HG03045 (cell line): ENCODE data around the gene SKIL.

Experiments
- ATAC-seq: cut with Tn5 transposase; IDR thresholded peaks from one replicate; pipeline ENCODE4 v1.9.1; 2021; ENCODE audit warnings: mild to moderate bottlenecking, moderate library complexity; ENCODE audit not compliant: unreplicated experiment

Gene SKIL

DNA sequence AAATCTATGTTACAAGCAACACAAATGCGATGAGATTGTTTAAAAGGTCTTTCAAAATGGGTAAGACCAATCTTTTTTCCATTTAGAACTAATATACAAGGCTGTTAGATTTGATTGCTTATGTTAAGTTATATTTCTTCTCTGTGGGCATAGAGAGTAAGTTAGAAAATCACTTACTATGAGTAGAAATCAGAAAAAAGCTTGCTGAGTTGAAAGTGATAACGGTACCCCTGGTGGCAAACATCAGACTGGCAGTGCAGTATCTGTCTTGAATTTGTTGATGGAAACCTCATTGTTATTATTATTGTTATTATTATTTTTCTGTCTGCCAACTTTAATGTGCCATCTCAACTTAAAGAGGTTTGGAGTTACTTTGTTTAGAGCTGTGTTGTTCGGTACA, 73.5 kb downstream of the SKIL start:
- no peak for ATAC-seq

DNA sequence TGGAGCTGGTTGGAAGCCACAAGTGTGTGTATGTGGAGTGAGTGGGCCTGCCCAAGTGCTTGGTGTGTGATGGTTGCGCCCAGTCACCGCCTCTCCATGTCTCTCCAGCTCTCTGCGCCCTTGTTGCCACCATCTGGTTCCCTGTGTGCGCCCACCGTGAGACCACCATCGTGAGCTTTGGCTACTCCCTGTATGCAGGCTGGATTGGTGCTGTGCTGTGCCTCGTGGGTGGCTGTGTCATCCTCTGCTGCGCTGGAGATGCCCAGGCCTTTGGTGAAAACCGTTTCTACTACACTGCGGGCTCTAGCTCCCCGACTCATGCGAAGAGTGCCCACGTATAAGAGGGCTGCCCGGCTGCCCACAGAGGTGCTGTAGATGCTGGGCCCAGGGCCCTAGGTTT, 74.9 kb downstream of the SKIL start:
- no peak for ATAC-seq

DNA sequence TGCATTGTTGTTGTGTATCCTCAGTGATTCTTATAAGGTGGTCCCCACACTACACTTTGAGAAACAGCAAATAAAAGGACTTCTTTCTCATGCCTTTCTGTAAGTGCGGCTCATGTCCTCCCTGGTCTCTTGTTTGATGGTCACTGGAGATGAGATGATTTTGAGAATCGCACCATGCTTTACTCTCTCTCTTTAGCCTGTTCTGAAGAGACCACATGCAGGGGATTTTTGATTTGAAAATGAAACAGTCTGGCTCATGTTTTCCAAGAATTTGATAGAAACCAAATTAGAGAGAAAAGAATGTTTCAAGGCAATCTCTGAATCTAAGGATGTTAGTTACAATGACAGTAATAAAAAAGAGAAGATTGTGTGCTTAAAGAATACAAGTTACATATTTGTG, 79.2 kb downstream of the SKIL start:
- no peak for ATAC-seq

DNA sequence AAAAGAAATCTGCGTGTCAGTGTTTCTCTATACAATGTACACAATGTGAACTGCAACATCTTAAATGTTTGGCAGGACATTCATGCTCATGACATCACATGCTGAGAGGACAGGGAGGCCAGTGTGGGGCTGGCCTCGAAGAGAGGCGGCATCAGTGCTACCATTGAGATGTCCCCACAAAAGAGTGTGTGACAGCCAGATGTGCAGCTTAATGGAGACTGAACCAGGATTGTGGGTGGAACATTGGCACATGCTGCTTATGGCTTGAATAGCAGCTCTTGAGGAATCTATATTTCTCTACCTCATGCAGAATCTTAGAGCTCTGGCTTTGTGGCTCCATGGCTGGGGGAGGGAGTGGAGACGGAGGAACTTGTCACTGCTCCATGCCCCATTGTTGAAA, 79.7 kb downstream of the SKIL start:
- ATAC-seq, result no peak

DNA sequence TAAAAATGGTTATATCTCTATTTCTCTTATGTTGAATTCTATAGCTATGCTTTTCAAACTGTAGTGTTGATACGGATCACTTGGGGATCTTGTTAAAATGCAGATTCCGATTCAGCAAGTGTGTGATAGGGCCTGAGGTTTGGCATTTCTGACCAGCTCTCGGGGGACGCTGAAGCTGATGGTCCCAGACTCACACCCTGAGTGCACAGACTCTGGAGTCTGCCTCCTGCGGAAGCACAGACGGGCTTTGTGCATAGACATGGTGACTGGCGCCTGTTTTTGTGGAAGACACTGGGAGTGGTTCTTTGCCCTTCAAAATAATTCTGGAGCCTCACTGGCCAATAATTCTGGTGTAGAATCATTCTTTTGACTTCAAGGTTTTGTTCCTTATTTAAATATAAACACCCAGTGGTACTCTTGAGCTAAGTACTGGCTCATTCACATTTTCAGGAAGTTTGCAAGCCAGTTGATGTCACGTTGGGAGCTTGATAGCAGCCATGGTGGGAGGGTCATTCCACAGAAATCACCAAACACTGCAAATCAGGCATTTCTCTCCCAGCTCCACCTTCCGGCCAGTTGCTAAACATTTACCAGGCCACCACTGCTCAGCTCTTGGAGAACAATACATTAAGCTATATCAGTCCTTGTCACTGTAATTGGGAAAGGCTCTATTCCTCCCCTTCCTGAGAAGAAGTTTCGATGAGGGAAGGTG, 80.3 kb downstream of the SKIL start:
- no peak for ATAC-seq

DNA sequence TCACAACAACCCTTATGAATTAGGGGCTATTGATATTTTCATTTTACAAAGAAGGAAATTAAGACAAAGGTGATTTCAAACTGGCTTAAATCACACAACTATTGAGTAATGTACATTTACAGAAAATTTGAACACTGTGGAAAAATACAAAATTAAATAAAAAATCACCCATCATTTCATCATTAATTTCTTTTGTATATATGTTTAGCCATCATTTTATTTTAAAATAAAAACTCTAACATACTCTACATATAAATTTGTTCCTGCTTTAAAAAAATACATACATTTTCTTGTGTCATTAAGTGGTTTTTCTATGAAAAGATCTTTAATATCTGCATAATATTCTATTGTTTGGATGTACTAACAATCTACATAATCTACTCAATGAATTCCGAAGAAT, 81.3 kb downstream of the SKIL start:
- ATAC-seq, result no peak

DNA sequence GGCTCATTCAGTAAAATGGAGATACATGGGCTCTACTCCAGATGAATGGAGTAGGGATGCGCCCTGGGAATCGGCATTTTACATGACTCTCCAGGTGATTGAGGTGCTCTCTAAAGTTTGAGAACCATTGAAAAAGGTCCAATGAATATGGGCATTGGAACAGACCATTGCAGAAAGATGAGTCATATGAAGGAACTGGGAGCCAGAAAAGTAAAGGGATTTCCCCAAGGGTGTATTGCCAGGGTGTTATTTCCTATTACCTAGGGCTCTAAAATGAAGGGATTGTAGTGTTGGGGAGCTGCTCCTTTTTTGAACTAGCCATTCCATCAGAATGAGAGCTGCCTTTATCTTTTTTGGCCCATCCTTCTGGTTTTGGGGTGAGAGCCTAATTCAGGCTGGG, 82.8 kb downstream of the SKIL start:
- ATAC-seq, result no peak

DNA sequence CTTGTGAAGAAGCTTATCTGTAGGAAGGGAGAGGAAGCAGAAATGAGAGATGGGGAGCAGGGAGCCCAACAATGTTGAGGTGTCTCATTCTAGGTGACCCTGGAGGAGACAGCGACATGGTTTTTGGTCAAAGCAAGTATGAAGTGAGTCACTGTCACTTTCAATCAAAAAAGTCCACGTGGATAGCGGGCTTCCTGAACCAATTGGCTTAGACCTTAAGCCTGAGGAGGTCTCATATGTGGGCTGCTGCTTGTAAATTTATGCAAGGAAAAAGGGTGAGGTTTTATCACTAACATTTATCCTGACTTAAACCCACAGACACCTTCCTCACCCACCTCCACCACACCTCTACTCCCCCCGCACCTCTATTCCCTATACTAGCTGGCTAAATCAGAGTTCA, 83.9 kb downstream of the SKIL start:
- ATAC-seq, result no peak

DNA sequence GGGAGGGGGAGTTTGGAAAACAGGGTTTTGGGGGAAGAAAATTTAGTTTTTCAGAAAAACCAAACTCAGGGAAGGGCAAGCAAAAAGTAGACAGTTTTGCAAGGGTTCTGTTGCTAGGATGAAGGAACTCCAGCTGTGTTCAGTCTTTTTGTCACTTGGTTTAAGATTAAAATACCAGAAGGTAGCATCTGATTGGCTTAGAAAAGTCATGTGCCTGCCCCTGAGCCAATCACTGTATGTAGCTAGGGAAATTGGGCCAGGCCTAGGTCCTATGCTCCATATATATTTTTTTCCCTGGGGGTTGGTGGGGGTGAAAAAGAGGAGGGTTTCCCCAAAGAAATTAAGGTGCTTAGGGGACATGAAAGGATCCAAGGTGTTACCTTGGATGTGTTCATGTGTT, 85.4 kb downstream of the SKIL start:
- no peak for ATAC-seq

DNA sequence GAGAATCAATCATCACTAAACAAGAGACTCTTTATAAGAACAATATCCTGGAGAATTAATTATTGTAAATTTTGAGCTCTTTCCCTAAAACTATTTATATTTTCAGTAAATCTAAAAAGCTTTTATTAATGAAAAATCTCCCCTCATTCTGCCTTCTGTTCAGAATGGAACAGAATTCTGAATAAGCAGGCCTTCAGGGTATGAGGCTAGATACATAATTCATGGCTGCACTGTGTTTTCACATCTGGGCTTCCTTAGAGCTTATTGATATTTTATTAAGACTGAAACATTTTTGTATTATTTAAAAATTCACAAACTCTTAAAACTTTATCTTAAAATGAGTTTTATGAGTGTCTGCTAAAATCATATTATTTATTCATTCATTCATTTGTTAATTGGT, 85.9 kb downstream of the SKIL start:
- ATAC-seq, result no peak
